ENCODE data around the gene WDR38.

DNA sequence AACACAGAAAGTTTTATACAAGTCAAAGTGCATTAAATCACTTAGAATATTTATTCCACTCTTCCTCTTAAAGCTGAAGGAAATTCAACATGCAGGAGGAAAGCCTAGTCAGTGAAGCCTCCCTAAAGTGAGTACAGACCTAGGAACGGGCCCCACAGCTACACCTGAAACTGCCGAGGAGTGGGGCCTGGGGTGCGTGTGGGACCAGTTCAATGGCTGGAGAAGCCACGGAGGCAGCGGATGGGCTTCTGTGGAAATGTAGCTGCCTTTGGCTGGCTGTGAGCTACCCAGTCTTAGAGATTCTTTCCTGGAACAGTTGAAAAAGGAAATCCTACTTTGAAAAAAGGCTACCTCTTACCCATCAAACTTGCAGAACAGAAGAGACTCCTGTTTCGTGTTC is 25.3 kb downstream of the WDR38 start:
- TF ChIP-seq, protein P1, sequence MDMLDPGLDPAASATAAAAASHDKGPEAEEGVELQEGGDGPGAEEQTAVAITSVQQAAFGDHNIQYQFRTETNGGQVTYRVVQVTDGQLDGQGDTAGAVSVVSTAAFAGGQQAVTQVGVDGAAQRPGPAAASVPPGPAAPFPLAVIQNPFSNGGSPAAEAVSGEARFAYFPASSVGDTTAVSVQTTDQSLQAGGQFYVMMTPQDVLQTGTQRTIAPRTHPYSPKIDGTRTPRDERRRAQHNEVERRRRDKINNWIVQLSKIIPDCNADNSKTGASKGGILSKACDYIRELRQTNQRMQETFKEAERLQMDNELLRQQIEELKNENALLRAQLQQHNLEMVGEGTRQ (IDR thresholded peaks at IDR 0.05; ENCODE audit: low read depth, low read length) = no peak
- TF ChIP-seq, protein P2, sequence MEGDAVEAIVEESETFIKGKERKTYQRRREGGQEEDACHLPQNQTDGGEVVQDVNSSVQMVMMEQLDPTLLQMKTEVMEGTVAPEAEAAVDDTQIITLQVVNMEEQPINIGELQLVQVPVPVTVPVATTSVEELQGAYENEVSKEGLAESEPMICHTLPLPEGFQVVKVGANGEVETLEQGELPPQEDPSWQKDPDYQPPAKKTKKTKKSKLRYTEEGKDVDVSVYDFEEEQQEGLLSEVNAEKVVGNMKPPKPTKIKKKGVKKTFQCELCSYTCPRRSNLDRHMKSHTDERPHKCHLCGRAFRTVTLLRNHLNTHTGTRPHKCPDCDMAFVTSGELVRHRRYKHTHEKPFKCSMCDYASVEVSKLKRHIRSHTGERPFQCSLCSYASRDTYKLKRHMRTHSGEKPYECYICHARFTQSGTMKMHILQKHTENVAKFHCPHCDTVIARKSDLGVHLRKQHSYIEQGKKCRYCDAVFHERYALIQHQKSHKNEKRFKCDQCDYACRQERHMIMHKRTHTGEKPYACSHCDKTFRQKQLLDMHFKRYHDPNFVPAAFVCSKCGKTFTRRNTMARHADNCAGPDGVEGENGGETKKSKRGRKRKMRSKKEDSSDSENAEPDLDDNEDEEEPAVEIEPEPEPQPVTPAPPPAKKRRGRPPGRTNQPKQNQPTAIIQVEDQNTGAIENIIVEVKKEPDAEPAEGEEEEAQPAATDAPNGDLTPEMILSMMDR (conservative IDR thresholded peaks at IDR 0.05; ENCODE audit: low read depth, low read length) = no peak
- TF ChIP-seq MAFK (IDR thresholded peaks at IDR 0.05; ENCODE audit: low read depth, low read length) (no peak), RFX5 (IDR thresholded peaks at IDR 0.05; ENCODE audit: low read depth, low read length) (no peak)

Data from IMR-90 (cell line).